NCI-H128 (cell line): ENCODE measurements around the gene DYNC1I1.

ENCODE experiments used
- DNase-seq: peaks from one replicate; lab custom pipeline; 2025; ENCODE audit not compliant: unreplicated experiment; lab: John Stamatoyannopoulos, UW

Gene DYNC1I1

GRCh38 chr7:96016056-96016586, 243.8 kb downstream of the DYNC1I1 start:
- DNase-seq, result no peak

- DNase-seq, result no peak
These were observed 244.4 kb downstream of the DYNC1I1 start for GRCh38 chr7:96016735-96017134.

GRCh38 chr7:96017877-96018276, 245.5 kb downstream of the DYNC1I1 start:
- DNase-seq, result no peak

GRCh38 chr7:96021568-96021967, 249.2 kb downstream of the DYNC1I1 start:
- DNase-seq, result no peak

GRCh38 chr7:96023387-96023786, 251.0 kb downstream of the DYNC1I1 start:
- no peak for DNase-seq

- DNase-seq, result no peak
These were observed 253.7 kb downstream of the DYNC1I1 start for GRCh38 chr7:96026010-96026409.

GRCh38 chr7:96026611-96027010, 254.3 kb downstream of the DYNC1I1 start:
- DNase-seq, result no peak

GRCh38 chr7:96028729-96029128, 256.4 kb downstream of the DYNC1I1 start:
- DNase-seq, result no peak

- DNase-seq, result no peak
These were observed 260.8 kb downstream of the DYNC1I1 start for GRCh38 chr7:96033009-96033598.

- peak; percentile 70 for DNase-seq
These were observed 262.8 kb downstream of the DYNC1I1 start for GRCh38 chr7:96034940-96035727.

- no peak for DNase-seq
These were observed 268.0 kb downstream of the DYNC1I1 start for GRCh38 chr7:96040250-96040772.

GRCh38 chr7:96041171-96041570, 268.8 kb downstream of the DYNC1I1 start:
- DNase-seq, result no peak

GRCh38 chr7:96045181-96045580, 272.8 kb downstream of the DYNC1I1 start:
- no peak for DNase-seq

- DNase-seq, result no peak
These were observed 273.6 kb downstream of the DYNC1I1 start for GRCh38 chr7:96045919-96046318.

GRCh38 chr7:96052289-96052688, 279.9 kb downstream of the DYNC1I1 start:
- no peak for DNase-seq

- DNase-seq, result no peak
These were observed 280.6 kb downstream of the DYNC1I1 start for GRCh38 chr7:96052860-96053470.

- DNase-seq, result no peak
These were observed 283.4 kb downstream of the DYNC1I1 start for GRCh38 chr7:96055717-96056116.

- DNase-seq, result peak; percentile 35
These were observed 286.7 kb downstream of the DYNC1I1 start for GRCh38 chr7:96059075-96059474.

GRCh38 chr7:96061009-96061408, 288.7 kb downstream of the DYNC1I1 start:
- DNase-seq, result no peak

GRCh38 chr7:96061844-96062243, 289.5 kb downstream of the DYNC1I1 start:
- no peak for DNase-seq

GRCh38 chr7:96067321-96067720, 295.0 kb downstream of the DYNC1I1 start:
- DNase-seq, result no peak

GRCh38 chr7:96069401-96069800, 297.0 kb downstream of the DYNC1I1 start:
- no peak for DNase-seq
